CD4-positive, alpha-beta memory T cell (primary cell): ENCODE measurements around the gene RGL4. TPM values are rescaled to one million over a fixed set of nuclear protein-coding genes. Genes with fewer than 3 reads are reported as not detected.
A peak's percentile ranks its signal among the peaks of the same experiment; 100 is the strongest.
"Not testable (repeated sequence)": the region's sequence is repeated elsewhere in the genome, so short reads cannot be mapped to it uniquely, and the experiment has no call there.

Experiments used
- CTCF ChIA-PET: fragments of 350-600 bp; sonication (Branson Sonifier 250); formaldehyde crosslinking; loops from one replicate; lab custom pipeline; 2021; ENCODE audit warnings: inconsistent platforms; ENCODE audit not compliant: partially characterized antibody; lab: Charles Lee
- POLR2A ChIA-PET: fragments of 350-600 bp; sonication (Branson Sonifier 250); formaldehyde crosslinking; loops from one replicate; lab custom pipeline; 2021; ENCODE audit not compliant: partially characterized antibody; lab: Charles Lee
- DNase-seq, 5 donors: peaks; one replicate each; pipeline versions ENCODE4 v3.0.0 to v3.0.0-alpha.2; 2020 to 2022; ENCODE audit warnings: mixed read lengths in 1 of 5
- H3K27ac ChIP-seq: one replicate; pipeline ENCODE4 v1.7.0; 2013; ENCODE audit warnings: low read depth, low read length
- H3K27me3 ChIP-seq: 2 replicates; pipeline ENCODE4 v1.7.0; 2013; ENCODE audit warnings: mild to moderate bottlenecking, low read length, moderate library complexity; ENCODE audit not compliant: insufficient read depth
- H3K36me3 ChIP-seq: 2 replicates; pipeline ENCODE4 v1.7.0; 2013; ENCODE audit warnings: mild to moderate bottlenecking, low read length, moderate library complexity; ENCODE audit not compliant: insufficient read depth
- H3K4me1 ChIP-seq: 2 replicates; pipeline ENCODE4 v1.7.0; 2013; ENCODE audit warnings: mild to moderate bottlenecking, low read length, moderate library complexity; ENCODE audit not compliant: insufficient read depth
- H3K4me3 ChIP-seq, 2 donors: one replicate each; pipeline ENCODE4 v1.7.0; 2013; ENCODE audit warnings: low read length in 2 of 2, mild to moderate bottlenecking in 1 of 2
- H3K9me3 ChIP-seq, 2 donors: one replicate each; pipeline ENCODE4 v1.7.0; 2013; ENCODE audit warnings: low read length in 2 of 2, control low read depth in 1 of 2; ENCODE audit not compliant: control insufficient read depth in 1 of 2
- H3K27ac Mint-ChIP-seq, 7 donors: one replicate each; pipeline ENCODE4 v1.8.0; 2020 to 2021; ENCODE audit warnings: mixed read lengths in 7 of 7, mild to moderate bottlenecking in 6 of 7, inconsistent platforms in 3 of 7, moderate library complexity in 3 of 7
- H3K27me3 Mint-ChIP-seq, 2 donors: one replicate each; pipeline ENCODE4 v1.8.0; 2020 to 2021; ENCODE audit warnings: mixed read lengths in 2 of 2
- H3K36me3 Mint-ChIP-seq, 2 donors: one replicate each; pipeline ENCODE4 v1.8.0; 2020 to 2021; ENCODE audit warnings: mixed read lengths in 2 of 2, inconsistent platforms in 1 of 2, mild to moderate bottlenecking in 1 of 2
- H3K4me1 Mint-ChIP-seq, 4 donors: one replicate each; pipeline ENCODE4 v1.8.0; 2020 to 2021; ENCODE audit warnings: mixed read lengths in 4 of 4, mild to moderate bottlenecking in 1 of 4
- H3K4me3 Mint-ChIP-seq, 8 donors: one replicate each; pipeline ENCODE4 v1.8.0; 2020 to 2021; ENCODE audit warnings: mixed read lengths in 8 of 8, mild to moderate bottlenecking in 7 of 8, moderate library complexity in 6 of 8, inconsistent platforms in 3 of 8
- H3K9me3 Mint-ChIP-seq, 8 donors: one replicate each; pipeline ENCODE4 v1.8.0; 2020 to 2021; ENCODE audit warnings: mixed read lengths in 8 of 8, mild to moderate bottlenecking in 5 of 8, inconsistent platforms in 3 of 8, moderate library complexity in 1 of 8
- intact Hi-C: fragments of 100-400 bp; cut with micrococcal nuclease; formaldehyde crosslinking; loops from one replicate; pipeline ENCODE4 v1.15.1; 2023
- polyA plus RNA-seq, 2 donors: library from polyadenylated mRNA; unstranded; fragments of 300-500 nt; fragmentation: Illumina TruSeq; gene quantifications; one replicate each; pipeline ENCODE4 v1.2.3, GENCODE V29; 2021
- total RNA-seq, 2 experiments: library from RNA; stranded (reverse); gene quantifications; one replicate each; pipeline ENCODE4 v1.2.3, GENCODE V29; 2021

RGL4 gene
- total and polyA plus RNA-seq, 4 experiments from 2014 or later, result 7.2 to 64.9 (median 34.1) TPM

- Histone ChIP-seq H3K36me3 (no peaks in the 10 kb centered on the region), H3K4me3 (no peak overlapping the region), H3K27ac (no peak overlapping the region), H3K4me1 (peaks cover 10% of the 10 kb centered on the region), H3K9me3 (no peaks in the 10 kb centered on the region), H3K27me3 (no peaks in the 10 kb centered on the region)
- ChIA-PET CTCF (no interaction called here), POLR2A (no interaction called here)
- no peaks in the 10 kb centered on the region for H3K27me3 Mint-ChIP-seq
- DNase-seq, result no peak
- peaks cover 6 to 7% of the 10 kb centered on the region in 2 donors for H3K36me3 Mint-ChIP-seq
- peak overlapping the region in 2 of 7 donors; percentile 4 to 19 for H3K27ac Mint-ChIP-seq
- peaks cover 6 to 22% (median 10%) of the 10 kb centered on the region in 4 donors for H3K4me1 Mint-ChIP-seq
- intact Hi-C loops, result no loop called here
- H3K4me3 Mint-ChIP-seq, result no peak overlapping the region
- no peaks in the 10 kb centered on the region for H3K9me3 Mint-ChIP-seq
These were observed 16.8 kb upstream of the RGL4 start for GRCh38 chr22:23673826-23674690.

- CTCF ChIA-PET, H3K9me3 ChIP-seq, H3K9me3 Mint-ChIP-seq, H3K4me3 Mint-ChIP-seq, DNase-seq, H3K27me3 Mint-ChIP-seq, H3K27ac ChIP-seq, H3K36me3 ChIP-seq, POLR2A ChIA-PET, intact Hi-C loops, H3K27ac Mint-ChIP-seq, H3K4me3 ChIP-seq, H3K27me3 ChIP-seq: not testable (repeated sequence)
- H3K4me1 Mint-ChIP-seq, result peaks cover 6 to 22% (median 10%) of the 10 kb centered on the region in 4 donors
- peaks cover 10% of the 10 kb centered on the region for H3K4me1 ChIP-seq
- peaks cover 9 to 13% of the 10 kb centered on the region in 2 donors for H3K36me3 Mint-ChIP-seq
These were observed 15.8 kb upstream of the RGL4 start for GRCh38 chr22:23674886-23675501.

GRCh38 chr22:23675502-23676415, 15.1 kb upstream of the RGL4 start:
- Mint-ChIP-seq H3K36me3 (peaks cover 15% of the 10 kb centered on the region in 2 donors), H3K27me3 (no peaks in the 10 kb centered on the region)

GRCh38 chr22:23676841-23677700, 13.7 kb upstream of the RGL4 start:
- H3K27me3 ChIP-seq, H3K36me3 ChIP-seq, CTCF ChIA-PET, DNase-seq, H3K4me3 Mint-ChIP-seq, H3K27ac ChIP-seq, H3K9me3 ChIP-seq, H3K9me3 Mint-ChIP-seq, H3K27me3 Mint-ChIP-seq, intact Hi-C loops, H3K4me3 ChIP-seq: not testable (repeated sequence)
- POLR2A ChIA-PET, result interaction anchor here (0.9 kb wide), 1 partner anchor 19 kb away, joined by 3 read pairs; no protein-coding TSS in a partner anchor
- peaks cover 10% of the 10 kb centered on the region for H3K4me1 ChIP-seq
- Mint-ChIP-seq H3K4me1 (peaks cover 6 to 26% (median 10%) of the 10 kb centered on the region in 4 donors), H3K27ac (peak overlapping the region in 1 of 7 donors; percentile 72), H3K36me3 (peaks cover 21 to 24% of the 10 kb centered on the region in 2 donors)

More at GRCh38 chr22:23675502-23676415, 15.1 kb upstream of the RGL4 start:
- H3K9me3 ChIP-seq, result no peaks in the 10 kb centered on the region
- ChIA-PET CTCF (no interaction called here), POLR2A (interaction anchor here (1.0 kb wide), 1 partner anchor 20 kb away, joined by 3 read pairs; no protein-coding TSS in a partner anchor)
- H3K4me1 ChIP-seq, result peaks cover 10% of the 10 kb centered on the region
- intact Hi-C loops, result no loop called here
- no peak overlapping the region for H3K4me3 Mint-ChIP-seq
- DNase-seq, result no peak
- no peaks in the 10 kb centered on the region for H3K36me3 ChIP-seq
- peaks cover 6 to 22% (median 10%) of the 10 kb centered on the region in 4 donors for H3K4me1 Mint-ChIP-seq
- H3K27me3 ChIP-seq, result no peaks in the 10 kb centered on the region
- H3K9me3 Mint-ChIP-seq, result no peaks in the 10 kb centered on the region
- no peak overlapping the region for H3K4me3 ChIP-seq
- no peak overlapping the region for H3K27ac ChIP-seq
- peak overlapping the region in 1 of 7 donors; percentile 62 for H3K27ac Mint-ChIP-seq

GRCh38 chr22:23677701-23677995, 13.2 kb upstream of the RGL4 start:
- POLR2A ChIA-PET, result interaction anchor here (0.9 kb wide), 1 partner anchor 19 kb away, joined by 3 read pairs; no protein-coding TSS in a partner anchor
- Mint-ChIP-seq H3K4me1 (peaks cover 5 to 26% (median 9%) of the 10 kb centered on the region in 4 donors), H3K27ac (peak overlapping the region in 3 of 7 donors; percentile 44 to 83 (median 72)), H3K36me3 (peaks cover 22 to 30% of the 10 kb centered on the region in 2 donors), H3K9me3 (no peaks in the 10 kb centered on the region), H3K4me3 (no peak overlapping the region), H3K27me3 (no peaks in the 10 kb centered on the region)
- Histone ChIP-seq H3K4me3 (no peak overlapping the region), H3K27me3 (no peaks in the 10 kb centered on the region), H3K27ac (no peak overlapping the region), H3K4me1 (peaks cover 10% of the 10 kb centered on the region), H3K9me3 (no peaks in the 10 kb centered on the region), H3K36me3 (no peaks in the 10 kb centered on the region)
- CTCF ChIA-PET, result no interaction called here
- DNase-seq, result no peak
- intact Hi-C loops, result no loop called here

- Mint-ChIP-seq H3K4me1 (peaks cover 4 to 26% (median 7%) of the 10 kb centered on the region in 4 donors), H3K9me3 (no peaks in the 10 kb centered on the region), H3K27me3 (no peaks in the 10 kb centered on the region), H3K36me3 (peaks cover 21 to 32% of the 10 kb centered on the region in 2 donors), H3K27ac (peak overlapping the region in 3 of 7 donors; percentile 10 to 44 (median 32)), H3K4me3 (no peak overlapping the region)
- Histone ChIP-seq H3K9me3 (no peaks in the 10 kb centered on the region), H3K27me3 (no peaks in the 10 kb centered on the region), H3K36me3 (no peaks in the 10 kb centered on the region), H3K4me3 (no peak overlapping the region), H3K27ac (no peak overlapping the region), H3K4me1 (peaks cover 10% of the 10 kb centered on the region)
- intact Hi-C loops, result no loop called here
- no peak for DNase-seq
- ChIA-PET CTCF (no interaction called here), POLR2A (no interaction called here)
These were observed 12.7 kb upstream of the RGL4 start for GRCh38 chr22:23678133-23678532.
